CD4-positive, alpha-beta T cell treated with Interleukin-4 for 4 hours (primary cell): ENCODE results near the gene CA14.
A peak's percentile ranks its signal among the peaks of the same experiment; 100 is the strongest.
"Not testable (repeated sequence)": the region's sequence is repeated elsewhere in the genome, so short reads cannot be mapped to it uniquely, and the experiment has no call there.

Experiments used
- DNase-seq: peaks from one replicate; pipeline ENCODE4 v3.0.0-alpha.2; 2020

CA14 gene

DNA sequence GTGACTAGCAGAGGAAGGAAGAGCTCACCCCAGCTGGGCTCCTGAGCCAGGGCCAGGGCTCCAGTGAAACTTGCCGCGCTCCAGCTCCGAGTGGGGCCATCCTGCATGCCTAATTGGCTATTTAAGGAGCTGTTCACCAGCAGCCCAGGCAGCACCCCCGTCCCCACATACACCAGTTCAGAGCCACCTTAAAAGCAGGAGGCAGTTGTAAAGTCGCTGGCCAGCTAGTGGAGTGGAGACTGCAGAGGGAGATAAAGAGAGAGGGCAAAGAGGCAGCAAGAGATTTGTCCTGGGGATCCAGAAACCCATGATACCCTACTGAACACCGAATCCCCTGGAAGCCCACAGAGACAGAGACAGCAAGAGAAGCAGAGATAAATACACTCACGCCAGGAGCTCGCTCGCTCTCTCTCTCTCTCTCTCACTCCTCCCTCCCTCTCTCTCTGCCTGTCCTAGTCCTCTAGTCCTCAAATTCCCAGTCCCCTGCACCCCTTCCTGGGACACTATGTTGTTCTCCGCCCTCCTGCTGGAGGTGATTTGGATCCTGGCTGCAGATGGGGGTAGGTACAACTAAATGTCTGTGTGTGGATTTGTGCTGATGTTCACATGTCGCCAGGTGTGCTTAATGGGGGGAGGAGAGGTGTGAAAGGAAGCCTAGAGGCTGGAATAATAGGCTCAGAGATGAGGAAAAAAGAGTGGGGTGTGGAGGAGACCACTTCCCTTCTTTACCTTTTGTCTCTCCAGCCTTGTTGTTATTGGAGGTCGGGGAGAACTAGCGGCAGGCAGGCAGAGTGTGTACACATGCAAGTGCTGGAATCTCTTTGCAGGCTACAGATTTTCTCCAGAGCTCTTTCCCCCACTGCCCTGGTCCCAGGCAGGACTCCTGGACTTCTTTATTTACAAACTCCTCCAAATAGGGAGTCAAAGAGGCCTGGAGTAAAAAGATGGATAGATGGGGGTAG is at the start of gene CA14:
Gene CA14 (plus strand): TSS at position 151 of the 962 bp plus-strand sequence. CDS start 355 bp downstream, at position 506.
- no peak for DNase-seq

DNA sequence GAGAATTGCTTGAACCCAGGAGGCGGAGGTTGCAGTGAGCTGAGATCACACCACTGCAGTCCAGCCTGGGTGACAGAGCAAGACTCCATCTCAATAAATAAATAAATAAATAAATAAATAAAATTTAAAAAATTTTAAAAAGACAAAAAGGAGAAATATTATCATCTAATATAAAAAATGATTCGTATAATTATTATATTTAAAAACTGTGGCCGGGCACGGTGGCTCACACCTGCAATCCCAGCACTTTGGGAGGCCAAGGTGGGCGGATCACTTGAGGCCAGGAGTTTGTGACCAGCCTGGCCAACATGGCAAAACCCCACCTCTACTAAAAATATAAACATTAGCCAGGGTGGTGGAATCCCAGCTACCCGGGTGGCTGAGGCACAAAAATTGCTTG is 49.1 kb upstream of the CA14 start:
- DNase-seq: not testable (repeated sequence)

DNA sequence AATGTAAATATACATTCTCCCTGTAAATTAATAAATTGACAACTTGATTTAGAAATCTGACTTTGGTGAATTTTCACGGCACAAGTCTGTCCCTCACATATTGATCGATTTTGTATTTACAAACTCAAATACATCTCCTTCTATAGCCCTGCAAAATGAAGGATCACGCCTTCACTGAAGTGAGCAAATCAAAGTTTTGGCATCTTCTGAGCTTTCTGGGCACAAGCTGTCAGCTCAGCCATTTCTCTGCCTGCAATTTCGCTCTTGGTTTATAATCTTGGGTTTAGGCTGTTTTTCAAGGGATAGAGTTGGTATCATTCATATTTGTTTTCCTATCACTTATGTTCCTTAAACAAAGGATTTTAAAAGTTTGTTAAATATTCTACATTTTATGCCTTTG is 47.5 kb upstream of the CA14 start:
- no peak for DNase-seq

DNA sequence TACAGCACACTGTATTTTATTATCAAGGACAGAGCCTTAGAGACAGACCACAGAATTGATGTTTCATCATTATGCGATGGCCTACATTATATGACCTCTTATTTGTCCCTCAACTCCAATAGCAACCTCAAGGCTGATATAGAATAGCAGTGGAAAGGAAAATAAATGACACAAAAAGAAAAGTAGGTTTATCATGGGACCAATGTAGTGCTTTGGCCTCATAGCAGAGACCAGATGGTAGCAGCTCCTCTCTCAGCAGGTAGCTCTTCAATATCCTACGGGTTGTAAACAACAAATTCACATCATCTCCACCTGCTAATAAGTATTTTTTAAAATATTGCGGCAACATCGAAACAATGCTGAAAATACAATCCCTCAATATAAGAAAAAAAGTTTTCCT is 46.9 kb upstream of the CA14 start:
- DNase-seq: no peak

DNA sequence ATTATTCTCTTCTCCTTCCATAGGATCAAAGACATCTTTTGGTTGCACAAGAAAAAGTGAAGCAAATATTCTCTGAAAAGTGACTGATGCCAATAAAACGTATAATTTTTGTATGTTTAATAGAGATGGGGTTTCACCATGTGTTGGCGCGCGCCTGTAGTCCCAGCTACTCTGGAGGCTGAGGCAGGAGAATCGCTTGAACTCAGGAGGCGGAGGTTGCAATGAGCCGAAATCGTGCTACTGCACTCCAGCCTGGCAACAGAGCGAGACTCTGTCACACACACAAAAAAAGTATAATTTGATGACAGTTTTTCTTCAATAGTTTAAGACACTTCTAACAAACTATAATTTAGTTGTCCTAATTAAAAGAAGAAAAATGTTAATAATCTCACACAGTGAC is 45.5 kb upstream of the CA14 start:
- no peak for DNase-seq

DNA sequence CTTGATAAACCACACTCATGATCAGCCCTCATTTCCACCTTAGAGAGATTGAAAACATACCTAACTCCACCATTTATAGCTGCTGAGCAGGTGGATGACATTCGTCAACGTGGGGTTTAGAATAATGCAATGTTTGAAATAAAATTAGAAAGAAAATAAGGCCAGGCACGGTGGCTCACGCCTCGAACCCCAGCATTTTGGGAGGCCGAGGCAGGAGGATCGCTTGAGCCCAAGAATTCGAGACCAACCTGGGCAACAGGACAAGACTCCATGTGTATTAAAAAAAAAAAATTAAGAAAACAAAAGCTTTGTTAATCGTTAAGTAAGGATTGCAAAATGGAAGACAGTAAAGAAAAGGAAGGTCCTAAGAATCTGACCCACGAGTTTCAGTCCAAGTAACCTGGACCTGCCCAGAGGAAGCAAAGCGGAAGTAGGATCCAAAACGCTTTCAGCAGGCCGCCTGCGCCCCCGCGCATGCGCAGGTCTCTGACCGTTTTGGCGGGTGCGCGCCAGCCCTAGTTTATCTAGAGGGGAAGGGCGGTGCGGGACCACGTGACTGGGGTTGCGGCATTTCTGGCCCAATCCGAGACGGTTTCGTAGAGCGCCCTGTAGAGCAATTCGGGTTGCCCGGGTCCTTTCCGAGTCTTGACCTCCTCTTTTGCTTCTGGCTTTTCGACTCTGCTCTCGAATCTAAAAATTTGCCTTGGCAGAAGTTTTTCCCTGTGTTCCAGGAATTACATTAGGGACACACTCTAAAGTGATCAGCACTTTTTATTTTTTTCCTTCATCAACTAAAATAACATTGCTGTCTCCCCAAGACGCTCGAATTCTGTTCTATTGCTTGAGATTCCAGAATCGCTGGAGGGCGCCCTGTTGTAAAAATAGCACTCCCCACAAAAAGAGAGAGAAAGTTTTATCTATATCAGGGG is 44.1 kb upstream of the CA14 start:
- DNase-seq: peak; percentile 92

DNA sequence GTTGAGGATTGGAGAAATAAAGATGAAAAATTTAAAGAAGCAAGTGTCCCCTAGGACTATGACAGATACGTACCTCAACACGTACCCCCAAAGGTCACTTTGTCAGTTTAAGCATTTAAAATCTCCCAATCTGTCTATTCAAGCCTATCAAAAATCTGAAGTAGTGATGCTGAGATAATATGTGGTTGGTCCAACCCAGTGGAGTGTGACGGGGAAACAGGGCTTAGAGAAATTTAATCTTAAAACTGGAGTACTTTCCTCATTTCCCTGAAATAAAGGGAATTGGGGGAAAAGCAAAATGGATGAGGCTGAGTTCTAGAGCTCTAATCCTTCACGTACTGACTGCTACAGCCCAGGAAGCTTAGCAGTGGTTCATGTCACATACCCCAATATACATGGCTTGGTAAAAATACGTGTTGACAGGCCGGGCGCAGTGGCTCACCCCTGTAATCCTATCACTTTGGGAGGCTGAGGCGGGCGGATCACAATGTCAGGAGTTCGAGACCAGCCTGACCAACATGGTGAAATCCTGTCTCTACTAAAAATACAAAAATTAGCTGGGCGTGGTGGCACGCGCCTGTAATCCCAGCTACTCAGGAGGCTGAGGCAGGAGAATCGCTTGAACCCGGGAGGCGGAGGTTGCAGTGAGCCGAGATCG is 43.3 kb upstream of the CA14 start:
- DNase-seq: not testable (repeated sequence)

DNA sequence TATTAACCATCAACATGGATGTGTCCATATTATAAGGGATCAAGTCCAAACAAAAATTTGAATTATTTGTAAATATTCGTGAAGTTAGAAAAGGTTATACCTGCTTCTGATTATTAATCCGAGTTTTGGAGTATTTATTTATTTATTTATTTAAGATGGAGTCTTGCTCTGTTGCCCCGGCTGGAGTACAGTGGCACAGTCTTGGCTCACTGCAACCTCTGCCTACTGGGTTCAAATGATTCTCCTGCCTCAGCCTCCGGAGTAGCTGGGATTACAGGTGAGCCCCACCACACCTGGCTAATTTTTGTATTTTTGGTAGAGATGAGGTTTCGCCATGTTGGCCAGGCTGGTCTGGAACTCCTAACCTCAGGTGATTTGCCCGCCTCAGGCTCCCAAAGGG is 41.7 kb upstream of the CA14 start:
- DNase-seq: not testable (repeated sequence)

DNA sequence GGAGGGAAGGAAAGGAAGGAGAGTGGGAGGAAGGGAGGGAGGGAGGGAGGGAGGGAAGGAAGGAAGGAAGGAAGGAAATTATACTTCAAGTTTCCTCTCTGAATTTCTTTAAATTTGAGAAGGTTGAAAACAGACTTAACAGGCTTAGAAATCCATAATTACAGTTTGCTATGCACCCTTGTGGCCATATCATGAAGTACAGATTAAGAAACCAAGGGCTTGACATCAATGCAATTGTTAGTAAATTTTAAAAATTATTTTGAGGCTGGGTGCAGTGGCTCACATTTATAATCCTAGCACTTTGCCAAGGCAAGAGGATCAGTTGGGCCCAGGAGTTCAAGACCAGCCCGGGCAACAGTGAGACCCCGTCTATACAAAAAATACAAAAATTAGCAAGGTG is 36.0 kb upstream of the CA14 start:
- peak; percentile 33 for DNase-seq

DNA sequence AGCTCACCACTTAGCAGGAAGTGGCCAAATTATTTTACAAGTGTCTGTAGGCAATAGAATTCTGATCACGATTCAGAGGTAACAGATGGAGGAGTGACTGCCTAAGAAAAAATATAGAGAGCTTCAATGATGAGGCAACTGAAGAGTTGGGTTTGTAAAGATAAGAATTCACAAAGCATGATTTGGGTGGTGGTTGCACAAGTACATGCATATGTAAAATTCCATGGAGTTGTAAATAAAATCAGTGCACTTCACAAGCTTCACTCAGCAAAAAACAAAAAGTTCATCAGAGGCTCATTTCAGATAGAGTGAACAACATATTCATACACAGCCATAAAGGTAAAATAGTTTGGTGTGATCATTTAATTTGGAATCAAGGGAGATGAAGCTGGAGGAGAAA is 32.6 kb upstream of the CA14 start:
- no peak for DNase-seq

DNA sequence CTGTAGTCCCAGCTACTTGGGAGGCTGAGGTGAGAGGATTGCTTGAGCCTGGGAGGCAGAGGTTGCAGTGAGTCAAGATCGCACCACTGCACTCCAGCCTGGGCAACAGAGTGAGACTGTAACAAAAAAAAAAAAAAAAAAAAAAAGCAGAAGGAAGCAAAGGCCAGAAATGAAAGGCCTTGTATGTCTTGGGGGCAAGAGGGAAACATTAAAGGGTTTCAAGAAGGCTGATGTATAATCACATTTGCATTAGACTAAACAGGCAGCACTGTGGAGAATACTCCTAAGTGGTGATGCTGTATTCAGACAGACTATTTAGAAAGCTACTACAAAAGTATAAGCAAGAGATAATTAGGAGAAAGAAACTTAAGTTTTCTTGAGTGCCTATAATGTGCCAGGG is 32.0 kb upstream of the CA14 start:
- DNase-seq: no peak

DNA sequence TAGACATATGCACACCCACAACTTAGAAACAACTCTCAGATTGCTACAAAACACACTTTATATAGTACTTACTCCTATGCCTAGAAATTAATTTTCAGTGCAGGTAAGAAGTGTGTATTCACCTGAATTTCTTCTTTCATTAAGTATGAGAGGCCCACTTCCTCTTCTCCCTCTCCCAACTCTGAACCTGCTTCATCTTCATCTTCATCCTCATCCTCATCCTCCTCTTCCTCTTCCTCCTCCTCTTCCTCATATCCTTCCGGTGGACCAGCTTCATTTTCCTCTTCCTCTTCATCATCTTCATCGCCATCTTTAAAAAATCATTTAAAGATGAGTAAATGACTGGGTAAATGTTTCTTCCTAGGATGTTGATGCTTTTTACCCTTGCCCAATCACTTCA is 31.1 kb upstream of the CA14 start:
- DNase-seq: no peak

DNA sequence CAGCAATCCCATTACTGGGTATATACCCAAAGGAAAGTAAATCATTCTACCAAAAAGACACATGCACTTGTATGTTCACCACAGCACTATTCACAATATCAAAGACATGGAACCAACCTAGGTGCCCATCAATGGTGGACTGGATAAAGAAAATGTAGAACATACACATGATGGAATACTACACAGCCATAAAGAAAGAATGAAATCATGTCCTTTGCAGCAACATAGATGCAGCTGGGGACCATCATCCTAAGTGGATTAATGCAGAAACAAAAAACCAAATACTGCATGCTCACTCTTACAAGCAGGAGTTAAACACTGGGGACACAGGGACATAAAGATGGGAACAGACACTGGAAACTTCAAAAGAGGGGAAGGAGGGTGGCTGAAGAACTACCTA is 30.3 kb upstream of the CA14 start:
- DNase-seq: no peak

DNA sequence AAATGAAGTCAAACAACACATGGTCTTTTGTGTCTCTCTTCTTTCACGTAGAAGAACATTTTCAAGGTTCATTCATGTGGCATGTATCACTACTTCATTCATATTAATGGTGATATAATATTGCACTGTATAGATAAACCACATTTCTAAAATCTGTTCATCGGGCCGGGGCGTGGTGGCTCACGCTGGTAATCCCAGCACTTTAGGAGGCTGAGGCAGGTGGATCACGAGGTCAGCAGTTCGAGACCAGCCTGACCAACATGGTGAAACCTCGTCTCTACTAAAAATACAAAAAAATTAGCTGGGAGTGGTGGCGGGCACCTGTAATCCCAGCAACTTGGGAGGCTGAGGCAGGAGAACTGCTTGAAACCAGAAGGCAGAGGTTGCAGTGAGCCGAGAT is 29.3 kb upstream of the CA14 start:
- not testable (repeated sequence) for DNase-seq

DNA sequence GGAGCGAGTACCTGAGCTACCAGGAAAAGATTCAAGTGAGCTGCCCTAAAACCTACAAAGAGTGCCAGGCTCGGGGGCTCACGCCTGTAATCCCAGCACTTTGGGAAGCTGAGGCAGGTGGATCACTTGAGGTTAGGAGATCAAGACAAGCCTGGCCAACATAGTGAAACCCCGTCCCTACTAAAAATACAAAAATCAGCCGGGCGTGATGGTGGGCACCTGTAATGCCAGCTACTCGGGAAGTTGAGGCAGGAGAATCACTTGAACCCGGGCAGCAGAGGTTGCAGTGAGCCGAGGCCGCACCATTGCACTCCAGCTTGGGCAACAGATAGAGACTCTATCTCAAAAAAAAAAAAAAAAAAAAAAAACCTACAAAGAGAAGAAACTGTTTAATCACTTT is 24.7 kb upstream of the CA14 start:
- not testable (repeated sequence) for DNase-seq

DNA sequence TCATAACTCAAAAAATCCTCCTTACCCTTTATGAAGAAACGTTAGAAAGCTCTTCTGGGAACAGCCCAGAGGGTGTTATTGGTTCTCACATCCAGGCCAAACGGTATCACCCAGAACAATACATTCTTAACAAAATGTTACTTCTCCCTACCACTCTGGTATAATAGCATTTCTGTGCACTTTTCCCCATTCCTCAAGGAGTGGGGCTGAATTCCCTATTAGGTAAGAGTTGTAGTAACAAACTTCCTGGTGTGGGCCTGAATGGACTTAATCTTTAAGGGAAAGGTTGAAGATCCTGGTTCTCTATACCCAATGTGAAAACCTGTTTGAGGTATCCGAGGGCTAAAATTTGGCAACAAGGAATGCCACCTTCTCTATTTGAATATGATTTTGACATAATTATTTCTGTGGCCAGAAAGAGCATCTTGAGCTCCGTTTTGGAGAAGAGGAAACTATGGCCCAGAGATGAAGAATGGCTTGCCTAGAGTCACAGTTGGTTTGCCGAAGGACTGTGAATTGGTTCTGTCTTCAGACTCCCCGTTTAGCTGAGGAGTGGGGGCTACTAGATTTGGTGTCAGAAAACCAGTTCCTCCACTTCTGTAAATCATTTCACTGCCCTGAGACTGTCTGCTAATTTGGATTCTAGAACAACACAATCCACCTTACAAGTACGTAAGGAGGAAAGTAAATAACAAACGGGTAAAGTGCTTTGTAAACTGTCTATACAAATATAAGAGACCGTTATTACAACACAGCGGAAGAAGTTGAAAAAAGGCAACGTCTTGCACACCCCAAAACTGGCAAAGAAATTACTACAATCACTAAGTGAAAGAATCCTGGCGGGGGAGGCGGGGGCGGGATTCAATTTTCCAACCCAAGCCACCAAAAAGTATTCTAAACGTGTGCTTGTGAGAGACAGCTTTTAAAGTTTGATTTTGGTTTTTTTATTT is 23.9 kb upstream of the CA14 start:
- DNase-seq: peak; percentile 27

DNA sequence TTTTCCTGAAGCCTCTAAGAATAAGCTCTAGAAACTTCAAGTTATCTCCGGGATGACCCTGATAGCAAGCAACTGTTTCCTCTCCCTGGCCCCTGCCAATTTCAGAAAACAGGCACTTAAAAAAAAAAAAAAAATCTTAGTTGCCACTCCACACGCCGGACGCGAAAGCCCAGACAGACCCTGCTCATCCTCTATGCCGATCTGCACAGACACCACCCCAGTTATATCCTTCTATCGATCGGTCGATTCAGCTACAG is 23.3 kb upstream of the CA14 start:
- DNase-seq: no peak

DNA sequence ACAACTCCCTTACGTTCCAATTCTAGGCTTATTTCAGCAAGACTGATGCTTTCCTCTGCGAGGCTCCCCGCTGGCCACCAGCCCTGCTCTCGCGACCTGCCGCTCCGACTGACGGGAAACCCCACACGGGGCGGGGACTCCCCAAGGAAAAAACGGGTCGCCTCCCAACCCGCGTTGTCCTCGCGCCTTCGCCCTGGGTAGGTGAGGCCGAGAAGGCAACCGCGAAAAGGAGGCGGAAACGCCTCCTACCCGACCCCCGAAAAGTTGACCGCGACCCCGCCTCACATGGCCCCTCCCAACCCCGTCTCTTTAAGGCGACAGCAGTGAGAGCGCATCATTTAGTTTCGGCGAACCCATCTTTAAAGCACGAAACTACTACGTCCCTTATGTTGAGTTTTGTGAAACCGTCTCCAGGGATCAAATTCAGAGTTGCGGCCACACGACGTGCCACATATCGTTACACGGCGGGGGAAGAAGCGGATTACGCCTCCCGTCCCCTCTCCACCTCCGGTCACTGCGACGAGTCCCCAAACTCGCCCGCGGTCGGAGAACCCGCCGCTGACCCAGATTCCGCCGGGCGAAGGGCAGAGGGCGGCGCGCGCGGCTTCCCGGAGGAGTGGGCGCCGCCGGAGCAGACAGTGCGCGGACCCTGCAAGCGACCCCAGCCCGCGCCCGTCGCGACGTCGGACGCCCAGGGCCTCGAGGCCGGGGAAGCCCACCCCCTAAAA is 22.8 kb upstream of the CA14 start:
- DNase-seq: peak; percentile 91

DNA sequence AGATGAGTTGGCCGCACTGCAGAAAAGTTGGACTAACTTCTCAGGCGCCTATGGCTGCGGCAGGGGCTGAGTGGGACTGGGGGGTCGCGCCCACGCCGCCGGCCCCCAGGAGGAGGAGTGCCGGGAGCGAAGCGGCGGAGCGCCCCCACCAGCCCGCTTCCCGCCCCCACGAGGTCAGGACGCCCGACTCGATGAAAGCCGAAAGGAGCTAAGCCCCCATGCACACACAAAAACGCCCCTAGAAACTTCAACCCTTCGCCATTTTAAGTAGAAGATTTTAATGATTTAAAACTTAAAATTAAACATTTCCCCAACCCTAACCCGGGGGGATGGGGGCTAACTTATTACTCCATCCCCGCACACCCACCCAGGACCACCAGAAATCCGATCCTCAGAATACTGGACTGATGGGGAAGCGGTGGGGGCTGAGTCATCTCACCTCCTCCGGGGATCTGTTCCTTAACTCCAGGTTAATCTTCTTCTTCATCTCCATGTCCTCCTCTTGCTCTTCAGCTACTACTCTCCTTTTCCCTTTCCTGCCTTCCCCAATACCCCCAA is 22.2 kb upstream of the CA14 start:
- DNase-seq: peak; percentile 11

DNA sequence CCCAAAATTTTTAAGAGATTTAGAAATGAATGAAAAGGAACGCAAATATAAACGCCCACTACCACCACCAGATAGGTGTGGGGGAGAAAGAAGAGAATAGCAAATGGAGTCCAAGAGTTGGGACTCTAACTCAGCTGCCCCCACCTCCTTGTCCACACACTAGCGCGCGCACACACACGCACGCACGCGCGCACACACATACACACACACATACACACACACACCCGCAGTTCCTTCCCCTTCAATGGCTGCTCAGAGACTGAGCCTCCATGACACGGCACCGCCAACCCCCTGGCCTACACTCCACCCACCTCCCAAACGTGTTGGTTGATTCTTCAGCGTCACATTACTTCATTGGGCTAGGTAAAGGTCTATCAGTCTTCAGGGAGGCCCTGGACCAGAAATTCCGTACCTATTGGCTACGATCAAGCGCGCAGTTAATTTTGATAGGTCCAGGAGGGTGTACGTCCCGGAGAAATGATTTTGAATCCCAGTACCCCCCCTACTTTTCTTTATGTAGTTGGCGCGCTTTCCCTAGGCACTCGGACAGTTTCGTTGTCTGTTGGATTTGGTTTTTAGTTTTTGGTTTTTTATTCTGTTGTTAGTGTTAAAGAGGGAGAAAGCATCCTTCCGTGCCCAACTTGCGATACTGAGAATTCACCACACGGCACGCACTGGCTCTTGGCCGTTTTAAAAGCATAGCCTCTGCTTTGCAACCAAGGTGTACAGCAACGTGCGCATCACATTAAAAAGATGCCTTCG is 21.5 kb upstream of the CA14 start, which contains the start of gene ANP32E:
Gene ANP32E (minus strand): TSS at position 261 of the 762 bp plus-strand sequence. CDS start 326 bp downstream, outside the sequence.
- peak; percentile 98 for DNase-seq
